Measurements from ENCODE around the gene SOD3. TPM values are rescaled to one million over a fixed set of nuclear protein-coding genes. Genes with fewer than 3 reads are reported as not detected.

The SOD3 gene, protein sequence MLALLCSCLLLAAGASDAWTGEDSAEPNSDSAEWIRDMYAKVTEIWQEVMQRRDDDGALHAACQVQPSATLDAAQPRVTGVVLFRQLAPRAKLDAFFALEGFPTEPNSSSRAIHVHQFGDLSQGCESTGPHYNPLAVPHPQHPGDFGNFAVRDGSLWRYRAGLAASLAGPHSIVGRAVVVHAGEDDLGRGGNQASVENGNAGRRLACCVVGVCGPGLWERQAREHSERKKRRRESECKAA
- not detected for polyA plus RNA-seq (2012; ENCODE audit: insufficient read depth, insufficient read length)

DNA sequence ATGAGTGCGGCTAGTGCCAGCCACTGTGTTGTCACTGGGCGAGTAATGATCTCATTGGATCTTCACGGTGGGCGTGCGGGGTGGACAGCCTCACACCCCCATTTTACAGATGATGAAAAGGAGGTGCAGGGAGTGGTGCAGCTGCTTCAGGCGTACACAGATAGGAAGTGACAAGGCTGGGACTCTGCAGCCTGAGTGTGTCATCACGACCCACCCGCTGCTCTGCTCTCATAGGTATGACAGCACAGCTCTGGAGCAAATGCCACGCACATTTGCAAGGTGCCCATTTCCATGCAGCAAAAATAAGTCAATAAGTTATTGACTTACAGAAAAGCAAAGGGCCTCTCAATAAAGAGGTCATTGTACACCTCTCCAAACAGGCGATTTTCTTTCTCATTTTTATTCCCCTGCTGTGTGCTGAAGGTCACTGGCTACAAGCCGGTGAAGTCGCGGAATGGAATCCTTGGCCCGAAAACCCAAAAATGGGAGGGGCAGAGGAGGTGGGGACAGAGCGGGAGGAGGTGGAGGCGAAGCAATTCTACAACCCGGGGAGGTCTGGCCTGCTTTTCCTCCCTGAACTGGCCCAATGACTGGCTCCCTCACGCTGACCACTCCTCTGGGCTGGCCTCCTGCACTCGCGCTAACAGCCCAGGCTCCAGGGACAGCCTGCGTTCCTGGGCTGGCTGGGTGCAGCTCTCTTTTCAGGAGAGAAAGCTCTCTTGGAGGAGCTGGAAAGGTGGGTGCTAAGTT lies at the start of gene SOD3:
Gene SOD3 (plus strand): TSS at position 658 of the 750 bp plus-strand sequence. CDS start 3,949 bp downstream, outside the sequence.
- DNase-seq (ENCODE audit: low read depth, low spot score): no peak
- no peak within 1 kb of the TSS for H3K4me3 ChIP-seq (ENCODE audit: low read length)

DNA sequence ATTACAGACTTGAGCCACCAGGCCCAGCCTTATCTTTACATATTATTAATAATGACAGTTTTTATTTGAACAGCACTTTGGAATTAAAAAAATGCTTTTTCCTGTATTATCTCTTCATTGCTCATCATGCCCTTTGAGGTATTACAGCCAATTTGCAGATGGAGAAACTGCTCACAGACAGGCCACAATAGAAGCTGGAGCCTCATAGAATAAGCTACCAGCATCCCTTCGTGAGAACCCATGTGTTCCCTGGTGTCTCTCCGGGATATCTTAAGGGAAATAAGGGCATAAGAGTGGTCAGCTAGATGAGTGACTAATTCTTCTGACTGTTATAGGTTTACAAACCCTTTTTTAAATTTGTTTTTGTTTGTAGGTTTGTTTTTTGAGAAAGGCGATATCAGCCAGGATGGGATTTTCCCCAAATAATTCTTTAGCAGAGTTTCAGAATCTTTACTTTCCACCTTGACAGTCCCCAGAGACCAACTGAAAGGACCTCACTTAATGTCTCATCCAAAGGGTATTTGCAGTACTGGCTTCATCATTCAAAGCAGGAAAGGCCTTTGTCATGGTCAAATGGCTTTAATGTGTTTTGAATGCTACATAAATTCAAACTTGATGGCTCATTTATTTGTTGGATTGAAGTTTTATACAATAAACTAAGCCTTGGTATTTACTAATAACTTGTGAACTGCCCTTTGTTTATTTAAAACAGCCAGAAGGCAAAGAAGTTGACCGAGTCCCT lies 48.0 kb upstream of the SOD3 start:
- no peak for DNase-seq (ENCODE audit: low read depth, low spot score)
- H3K4me3 ChIP-seq (ENCODE audit: low read length): no peak overlapping the region

DNA sequence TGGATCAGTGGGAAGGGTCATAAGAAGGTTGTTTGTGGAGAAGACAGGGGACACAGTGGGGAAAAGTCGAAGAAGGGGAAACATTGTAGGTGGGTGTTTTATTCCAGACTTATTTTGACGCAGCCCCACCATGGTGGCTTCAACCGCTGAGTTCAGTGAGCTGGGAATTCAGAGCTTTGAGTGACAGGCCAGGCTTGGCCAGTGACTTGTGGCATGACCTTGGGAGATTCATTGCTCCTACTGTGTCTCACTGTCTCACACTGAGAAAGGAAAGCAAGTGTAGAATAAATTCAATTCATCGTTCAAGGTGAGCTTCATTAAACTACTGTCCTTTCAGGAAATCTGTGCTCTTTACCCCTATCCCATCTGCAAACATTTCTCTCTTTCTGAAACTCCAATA lies 47.4 kb upstream of the SOD3 start:
- H3K4me3 ChIP-seq (ENCODE audit: low read length): no peak overlapping the region
- DNase-seq (ENCODE audit: low read depth, low spot score): no peak

DNA sequence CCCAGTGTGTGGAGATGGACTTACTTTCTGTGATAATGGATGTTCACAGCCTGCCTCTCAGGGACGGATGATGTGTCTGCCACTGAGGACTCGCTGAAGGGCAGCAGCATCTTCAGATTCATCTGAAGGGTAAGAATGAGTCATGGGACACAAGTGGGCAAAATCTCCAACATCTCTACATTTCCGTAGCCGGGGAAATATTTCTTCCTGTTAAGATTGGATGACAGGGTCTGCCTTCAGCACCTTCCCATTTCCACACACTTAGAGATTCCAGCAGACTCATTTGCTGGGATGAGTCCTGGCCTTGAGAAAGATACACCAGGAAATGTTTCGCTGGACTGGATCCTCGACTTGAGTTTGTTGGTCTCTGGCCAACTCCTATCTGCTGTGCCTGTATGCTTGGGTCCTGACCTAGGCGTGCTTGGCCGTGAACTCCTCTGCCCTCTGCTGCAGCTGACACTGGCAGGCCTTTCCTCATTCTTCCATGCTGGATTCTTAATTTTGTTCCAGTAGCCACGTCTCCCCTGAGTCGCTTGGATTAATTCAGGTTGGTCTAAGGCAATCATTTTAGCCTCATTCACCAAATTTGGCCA lies 46.5 kb upstream of the SOD3 start:
- no peak overlapping the region for H3K4me3 ChIP-seq (ENCODE audit: low read length)

DNA sequence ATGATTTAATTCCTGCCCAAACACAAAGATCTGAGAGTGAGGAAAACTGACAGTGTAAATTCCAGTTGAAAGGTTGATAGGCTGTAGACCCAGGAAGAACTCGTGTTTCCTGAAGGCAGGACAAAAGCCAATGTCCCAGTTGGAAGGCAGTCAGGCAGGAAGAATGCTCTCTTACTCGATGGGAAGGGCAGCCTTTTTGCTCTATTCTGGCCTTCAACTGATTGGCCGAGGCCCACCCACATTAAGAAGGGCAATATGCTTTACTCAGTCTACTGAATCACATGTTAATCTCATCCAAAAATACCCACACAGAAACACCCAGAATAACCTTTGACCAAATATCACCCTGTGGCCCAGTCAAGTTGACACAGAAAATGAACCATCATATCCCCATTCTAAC lies 45.3 kb upstream of the SOD3 start:
- no peak for DNase-seq (ENCODE audit: low read depth, low spot score)

More for the DNA sequence above, 46.5 kb upstream of the SOD3 start:
- no peak for DNase-seq (ENCODE audit: low read depth, low spot score)

DNA sequence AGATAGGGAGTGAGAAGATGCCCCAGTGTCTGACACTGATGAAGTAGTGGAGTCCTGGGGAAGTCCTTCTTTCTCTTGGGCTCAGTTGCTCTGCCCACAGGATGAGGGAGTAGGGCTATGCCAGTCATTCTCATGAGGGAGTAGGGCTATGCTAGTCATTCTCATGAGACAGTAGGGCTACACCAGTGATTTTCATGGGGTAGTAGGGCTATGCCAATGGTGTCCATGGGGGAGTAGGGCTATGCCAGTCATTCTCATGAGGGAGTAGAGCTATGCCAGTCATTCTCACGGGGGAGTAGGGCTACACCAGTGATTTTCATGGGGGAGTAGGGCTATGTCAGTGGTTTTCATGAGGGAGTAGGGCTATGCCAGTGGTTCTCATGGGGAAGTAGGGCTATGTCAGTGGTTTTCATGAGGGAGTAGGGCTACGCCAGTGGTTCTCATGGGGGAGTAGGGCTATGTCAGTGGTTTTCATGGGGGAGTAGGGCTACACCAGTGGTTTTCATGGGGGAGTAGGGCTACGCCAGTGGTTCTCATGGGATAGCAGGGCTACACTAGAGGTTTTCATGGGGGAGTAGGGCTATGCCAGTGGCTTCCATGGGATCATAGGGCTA lies 43.3 kb upstream of the SOD3 start:
- DNase-seq (ENCODE audit: low read depth, low spot score): no peak

More for the DNA sequence above, 45.3 kb upstream of the SOD3 start:
- H3K4me3 ChIP-seq (ENCODE audit: low read length): no peak overlapping the region

DNA sequence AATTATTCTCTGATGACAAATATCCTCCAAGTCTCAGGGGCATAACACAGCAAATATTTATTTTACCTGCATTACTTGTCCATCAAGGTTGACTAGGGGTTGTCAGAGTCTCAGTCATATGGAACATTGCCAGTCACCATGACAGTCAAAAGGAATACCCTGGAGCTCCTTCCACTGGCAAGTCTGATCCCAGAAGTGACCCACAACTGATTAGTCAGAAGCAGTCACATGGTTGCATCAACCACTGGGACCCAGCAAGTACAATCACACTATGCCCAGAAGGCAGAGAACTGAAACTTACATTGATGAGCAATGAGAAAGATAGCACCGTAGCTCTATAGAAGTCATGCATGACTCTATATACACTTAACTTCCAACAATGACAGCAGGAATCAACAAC lies 41.9 kb upstream of the SOD3 start:
- no peak overlapping the region for H3K4me3 ChIP-seq (ENCODE audit: low read length)

More for the DNA sequence above, 43.3 kb upstream of the SOD3 start:
- no peak overlapping the region for H3K4me3 ChIP-seq (ENCODE audit: low read length)

DNA sequence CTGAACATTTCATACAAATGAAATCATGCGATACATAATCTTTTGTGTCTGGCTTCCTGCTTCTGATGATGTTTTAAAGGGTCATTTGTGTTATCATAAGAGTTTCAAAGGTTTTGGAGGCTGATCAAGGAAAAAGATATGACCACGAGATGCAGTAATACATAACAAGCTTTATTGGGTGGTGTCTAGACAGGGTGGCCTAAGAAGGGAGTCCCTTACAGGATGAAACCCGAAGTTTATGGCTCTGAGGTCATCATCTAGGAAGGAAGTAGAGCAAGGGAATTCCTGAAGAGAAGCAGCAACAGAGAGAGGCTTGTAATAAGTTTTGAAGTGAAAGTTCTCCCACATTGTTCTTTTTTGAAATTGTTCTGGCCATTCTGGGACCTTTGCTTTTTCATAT lies 40.8 kb upstream of the SOD3 start:
- no peak overlapping the region for H3K4me3 ChIP-seq (ENCODE audit: low read length)
- DNase-seq (ENCODE audit: low read depth, low spot score): no peak

More for the DNA sequence above, 41.9 kb upstream of the SOD3 start:
- no peak for DNase-seq (ENCODE audit: low read depth, low spot score)

DNA sequence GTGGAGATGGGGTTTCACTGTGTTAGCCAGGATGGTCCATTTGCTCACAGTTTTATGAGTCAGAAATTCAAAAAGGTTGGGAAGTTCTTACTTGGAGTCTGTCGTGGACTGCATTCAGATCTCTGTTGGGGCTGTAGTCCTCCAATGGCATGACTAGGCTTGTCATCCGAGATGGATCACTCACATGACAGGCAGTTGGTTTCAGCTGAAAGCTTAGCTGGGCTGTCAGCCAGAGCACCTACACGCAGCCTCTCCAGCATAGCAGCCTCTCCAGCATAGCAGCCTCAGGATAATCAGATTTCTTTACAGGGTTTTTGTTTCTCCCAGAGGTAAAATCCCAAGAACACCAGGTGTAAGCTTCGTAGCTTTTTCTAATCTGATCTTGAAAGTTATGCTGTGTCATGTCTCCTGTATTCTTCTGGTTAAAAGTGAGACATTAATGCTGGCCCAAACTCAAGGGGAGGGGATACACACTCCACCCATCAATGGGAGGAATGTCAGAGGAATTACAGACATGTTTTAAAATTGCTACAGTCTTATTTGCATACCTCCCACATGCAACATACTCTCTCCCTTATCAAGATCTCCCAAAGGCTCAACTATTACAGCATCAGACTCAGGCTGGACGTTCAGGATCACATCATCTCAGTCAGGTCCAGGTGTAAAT lies 31.6 kb upstream of the SOD3 start:
- no peak for DNase-seq (ENCODE audit: low read depth, low spot score)
- no peak overlapping the region for H3K4me3 ChIP-seq (ENCODE audit: low read length)

DNA sequence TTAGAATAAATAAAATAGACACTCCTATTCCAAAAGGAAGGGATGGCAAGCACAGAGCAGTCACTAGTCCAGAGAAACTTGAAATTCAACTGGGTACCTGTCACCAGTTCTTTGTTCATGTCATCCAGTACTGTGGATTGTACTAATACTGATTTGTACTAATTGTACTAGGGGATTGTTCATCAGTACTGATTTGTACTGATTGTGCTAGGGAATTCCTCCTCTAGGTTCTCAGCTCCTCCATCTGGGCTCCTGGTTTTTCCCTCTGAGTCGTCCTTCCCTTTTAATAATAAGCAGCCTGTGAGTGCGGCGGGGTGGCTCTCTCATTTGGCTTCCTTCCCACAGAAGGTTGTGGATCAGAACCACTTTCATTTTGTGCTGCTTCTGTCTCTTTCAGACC lies 31.0 kb upstream of the SOD3 start:
- DNase-seq (ENCODE audit: low read depth, low spot score): no peak
- no peak overlapping the region for H3K4me3 ChIP-seq (ENCODE audit: low read length)

DNA sequence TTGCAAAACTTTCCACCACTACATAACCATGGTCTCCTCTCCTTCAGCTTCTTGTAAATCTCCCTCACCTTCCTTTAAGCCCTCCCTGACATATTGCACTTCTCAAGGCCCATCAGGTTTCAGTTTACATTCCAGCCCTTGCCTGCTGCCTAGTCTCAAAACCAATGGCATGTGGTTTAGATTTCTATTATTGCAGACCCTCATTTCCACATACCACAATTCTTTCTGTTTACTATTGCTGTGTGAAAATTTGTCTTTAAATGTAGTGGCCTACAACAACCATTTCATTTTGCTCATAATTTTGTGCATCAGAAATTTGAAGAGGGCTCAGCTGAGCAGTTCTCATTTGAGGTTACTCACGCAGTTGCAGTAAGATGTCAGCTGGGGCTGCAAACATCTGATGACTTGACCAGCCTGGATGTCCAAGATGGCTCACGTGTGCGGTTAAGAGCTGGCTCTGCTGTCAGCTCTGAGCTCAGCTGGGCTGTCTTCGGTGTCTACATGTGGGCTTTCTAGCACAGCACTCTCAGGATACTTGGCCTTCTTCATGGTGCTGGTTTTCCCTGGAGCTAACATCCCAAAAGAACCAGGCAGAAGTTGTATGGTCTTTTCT lies 29.9 kb upstream of the SOD3 start:
- no peak for DNase-seq (ENCODE audit: low read depth, low spot score)
- H3K4me3 ChIP-seq (ENCODE audit: low read length): no peak overlapping the region

DNA sequence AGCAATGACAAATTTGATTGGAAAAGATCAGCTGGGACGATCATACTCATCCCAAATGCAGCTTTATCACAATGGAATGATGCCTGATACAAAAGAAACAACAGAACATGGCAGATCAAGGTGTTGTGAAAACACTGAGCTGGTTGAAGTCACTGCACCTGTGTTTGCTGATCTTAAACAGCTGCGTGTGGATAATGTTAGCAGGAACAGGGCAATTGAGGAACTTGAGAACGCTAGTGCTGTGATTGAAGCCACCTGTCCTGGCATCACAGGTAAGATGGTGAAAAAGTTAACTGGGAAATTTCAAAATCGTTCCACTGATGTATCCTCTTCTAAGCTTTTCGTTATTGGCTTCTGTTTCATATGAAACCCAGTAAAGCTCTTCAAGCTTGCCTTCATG lies 27.4 kb upstream of the SOD3 start:
- no peak for DNase-seq (ENCODE audit: low read depth, low spot score)
- H3K4me3 ChIP-seq (ENCODE audit: low read length): no peak overlapping the region

DNA sequence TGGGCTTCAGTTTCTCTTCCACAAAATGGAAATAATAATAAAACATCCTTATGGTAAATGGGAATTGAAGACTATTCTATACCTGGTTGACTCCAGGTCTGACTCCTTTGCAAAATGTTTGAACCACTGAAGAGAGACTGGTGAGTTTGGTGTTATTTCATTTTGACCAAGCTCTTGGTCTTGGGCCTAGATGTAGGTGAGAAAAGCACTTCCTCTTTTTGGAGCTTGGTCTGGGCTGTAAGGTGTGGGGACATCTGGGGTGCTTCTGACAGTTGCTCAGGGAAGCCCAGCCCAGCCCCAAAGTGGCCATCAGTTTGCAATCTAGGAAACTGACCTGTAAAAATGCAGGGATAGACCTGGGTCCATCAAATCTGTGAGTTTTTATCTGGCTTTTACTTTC lies 26.8 kb upstream of the SOD3 start:
- DNase-seq (ENCODE audit: low read depth, low spot score): no peak

DNA sequence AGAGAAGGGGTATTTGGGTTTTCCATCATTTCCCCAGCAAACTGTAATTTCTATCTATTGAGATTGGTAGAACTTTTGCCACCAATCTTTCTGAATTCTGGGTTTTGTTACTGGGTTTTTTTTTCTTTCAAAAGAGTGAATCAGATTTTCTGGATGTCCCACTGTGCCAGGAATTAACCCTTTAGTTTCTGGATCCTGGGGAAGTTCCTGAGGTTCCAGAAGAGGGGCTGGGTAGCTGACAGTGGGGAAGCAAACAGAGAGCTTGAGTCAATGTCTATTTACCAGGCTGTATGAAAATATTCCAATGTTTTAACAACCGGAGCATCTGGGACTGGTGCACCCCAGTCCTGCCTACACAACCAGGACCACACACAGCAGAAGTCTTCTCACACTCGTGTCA lies 25.8 kb upstream of the SOD3 start:
- no peak for DNase-seq (ENCODE audit: low read depth, low spot score)
- H3K4me3 ChIP-seq (ENCODE audit: low read length): no peak overlapping the region

More for the DNA sequence above, 26.8 kb upstream of the SOD3 start:
- H3K4me3 ChIP-seq (ENCODE audit: low read length): no peak overlapping the region

DNA sequence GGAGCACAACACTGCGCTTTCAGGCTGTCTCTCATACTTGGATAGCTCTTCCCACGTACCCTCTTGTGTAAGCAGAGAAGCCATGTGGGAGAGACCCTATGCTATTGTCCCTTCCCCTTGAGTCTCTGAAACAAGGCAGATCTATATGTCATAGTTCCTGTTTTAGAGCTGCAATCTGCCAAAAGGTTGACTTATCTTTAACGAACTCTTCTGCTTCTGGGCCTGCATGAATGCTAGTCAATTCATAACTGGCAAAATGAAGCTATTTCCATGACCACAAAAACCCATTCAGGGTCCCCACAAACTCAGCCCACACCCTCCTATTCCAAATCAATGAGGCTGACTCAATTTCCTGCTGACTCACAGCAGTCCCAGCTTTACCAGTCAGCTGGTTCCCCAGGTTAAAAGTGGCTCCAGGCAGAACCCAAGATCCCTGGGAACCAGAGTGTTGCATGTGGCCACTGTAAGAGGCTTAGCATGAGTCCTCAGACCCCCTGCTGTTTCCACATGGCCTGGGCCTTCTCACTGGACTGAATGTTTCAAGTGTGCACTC lies 25.3 kb upstream of the SOD3 start:
- no peak for DNase-seq (ENCODE audit: low read depth, low spot score)
- H3K4me3 ChIP-seq (ENCODE audit: low read length): no peak overlapping the region

DNA sequence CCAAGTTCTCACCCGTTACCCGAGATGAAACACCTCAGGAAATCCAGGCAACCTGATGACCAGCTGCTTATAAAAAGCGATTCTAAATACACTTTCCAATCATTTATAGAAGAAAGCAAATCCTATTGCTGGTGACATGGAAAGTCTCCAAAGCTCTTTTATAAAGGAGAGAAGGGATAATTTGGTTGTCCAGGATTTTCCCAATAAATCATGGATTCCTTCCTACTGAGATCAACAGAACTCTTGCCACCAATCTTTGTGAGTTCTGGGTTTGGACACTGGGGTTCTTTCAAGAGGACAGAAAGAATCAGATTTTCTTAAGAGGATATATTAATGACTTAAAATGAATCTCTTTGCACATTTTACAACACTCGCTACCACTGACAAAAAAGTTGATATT lies 24.7 kb upstream of the SOD3 start:
- H3K4me3 ChIP-seq (ENCODE audit: low read length): no peak overlapping the region
- DNase-seq (ENCODE audit: low read depth, low spot score): no peak

DNA sequence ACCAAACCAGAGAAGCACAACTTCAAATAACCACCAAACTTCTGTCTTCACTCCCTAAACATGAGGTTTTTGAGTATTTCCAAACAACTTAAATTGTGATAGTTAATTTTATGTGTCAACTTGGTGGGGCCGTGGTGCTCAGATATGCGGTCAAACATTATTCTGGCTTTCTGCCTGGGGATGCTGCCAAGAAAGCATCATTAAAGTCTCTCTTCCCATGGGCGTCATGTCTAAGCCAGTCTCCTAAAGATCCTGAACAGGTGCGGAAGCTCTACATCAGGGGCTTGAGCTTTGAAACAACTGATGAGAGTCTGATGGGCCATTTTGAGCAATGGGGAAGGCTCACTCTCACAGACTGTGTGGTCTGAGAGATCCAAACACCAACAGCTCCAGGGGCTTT lies 24.1 kb upstream of the SOD3 start:
- no peak for DNase-seq (ENCODE audit: low read depth, low spot score)
- H3K4me3 ChIP-seq (ENCODE audit: low read length): no peak overlapping the region

DNA sequence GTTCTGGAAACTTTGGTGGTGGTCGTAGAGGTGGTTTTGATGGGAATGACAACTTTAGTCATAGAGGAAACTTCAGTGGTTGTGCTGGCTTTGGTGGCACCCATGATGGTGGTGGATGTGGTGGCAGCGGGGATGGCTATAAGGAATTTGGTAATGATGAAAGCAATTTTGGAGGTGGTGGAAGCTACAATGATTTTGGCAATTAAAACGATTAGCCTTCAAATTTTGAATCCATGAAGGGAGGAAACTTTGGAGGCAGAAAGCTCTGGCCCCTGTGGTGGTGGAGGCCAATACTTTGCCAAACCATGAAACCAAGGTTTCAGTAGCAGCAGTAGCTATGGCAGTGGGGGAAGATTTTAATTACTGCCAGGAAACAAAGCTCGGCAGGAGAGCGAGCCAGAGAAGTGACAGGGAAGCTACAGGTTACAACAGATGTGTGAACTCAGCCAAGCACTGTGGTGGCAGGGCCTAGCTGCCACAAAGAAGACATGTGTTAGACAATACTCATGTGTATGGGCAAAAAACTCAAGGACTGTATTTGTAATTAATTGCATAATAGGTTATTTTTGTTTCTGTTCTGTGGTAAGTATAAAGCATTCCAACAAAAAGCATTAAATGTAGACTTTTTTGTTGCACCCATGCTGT lies 23.2 kb upstream of the SOD3 start:
- no peak for DNase-seq (ENCODE audit: low read depth, low spot score)

More for the DNA sequence above, 23.2 kb upstream of the SOD3 start:
- H3K4me3 ChIP-seq (ENCODE audit: low read length): no peak overlapping the region
